ENCODE data around the gene ZNF618.

- TF ChIP-seq CTCF (IDR thresholded peaks at IDR 0.05), result no peak
- TF ChIP-seq POLR2A (IDR thresholded peaks at IDR 0.05), result no peak
- TF ChIP-seq POLR2AphosphoS5 (IDR thresholded peaks at IDR 0.05), result no peak
- no peak for TF ChIP-seq EP300 (IDR thresholded peaks at IDR 0.05)
Measured at GRCh38 chr9:114048533-114049415, 172.7 kb downstream of the ZNF618 start.
